OCI-LY7 (cell line): ENCODE measurements around the gene TMEM259.

ENCODE experiments used
- EZH2phosphoT487 ChIP-seq: fragments of 200-600 bp; sonication (generic); IDR thresholded peaks from 2 replicates; pipeline ENCODE4 v1.6.1; 2018; ENCODE audit warnings: low read depth, borderline replicate concordance, mild to moderate bottlenecking, mixed run types, antibody characterized with exemption, low read length, moderate library complexity, mixed read lengths
- TF ChIP-seq, protein P1 (sequence below): fragments of 200-600 bp; sonication (generic); conservative IDR thresholded peaks from 2 replicates; pipeline ENCODE4 v1.5.1; 2014; ENCODE audit warnings: mild to moderate bottlenecking, antibody characterized with exemption, low read length, moderate library complexity, mixed read lengths

DNA sequence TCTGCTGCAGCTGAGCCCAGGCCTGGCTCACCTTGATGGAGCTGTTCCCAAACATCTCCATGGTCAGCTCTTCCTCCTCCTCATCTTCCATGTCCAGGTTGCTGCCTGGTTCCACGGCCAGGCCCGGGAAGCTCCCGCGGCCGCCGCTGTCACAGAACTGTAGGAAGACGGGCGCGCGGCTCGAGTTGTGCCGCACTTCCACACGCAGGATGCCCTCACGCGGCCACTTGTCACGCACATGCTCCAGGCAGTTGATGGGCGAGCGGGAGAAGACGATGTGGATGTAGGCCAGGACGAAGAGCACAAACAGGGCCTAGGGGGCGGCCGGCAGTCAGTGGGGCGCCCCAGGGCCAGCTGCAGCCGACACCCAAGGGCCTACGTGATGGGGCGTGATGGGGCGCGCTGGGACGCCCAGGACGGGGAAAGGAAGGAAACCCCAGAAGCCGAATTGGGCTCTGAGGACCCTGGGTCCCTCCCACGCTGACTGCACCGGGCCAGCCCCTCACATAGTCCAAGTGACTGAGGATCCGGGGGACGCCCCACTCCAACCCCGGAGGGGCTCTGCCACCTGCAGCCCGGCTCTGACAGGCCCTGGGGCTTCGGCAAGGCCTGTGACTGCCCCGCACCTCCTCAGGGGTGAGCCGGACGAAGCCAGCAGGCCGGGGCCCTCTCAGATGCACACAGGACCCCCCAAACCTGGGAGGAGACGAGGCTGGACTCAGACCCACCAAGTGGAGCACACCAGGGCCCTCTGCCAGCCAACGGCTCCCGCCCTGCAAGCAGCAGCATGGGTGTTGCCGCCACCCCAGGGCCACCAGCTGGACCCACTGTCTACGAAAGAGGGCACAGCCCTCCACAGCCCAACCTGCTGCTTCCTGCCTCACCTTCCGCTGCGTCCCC is 6.5 kb downstream of the TMEM259 start:
- TF ChIP-seq, protein P1, sequence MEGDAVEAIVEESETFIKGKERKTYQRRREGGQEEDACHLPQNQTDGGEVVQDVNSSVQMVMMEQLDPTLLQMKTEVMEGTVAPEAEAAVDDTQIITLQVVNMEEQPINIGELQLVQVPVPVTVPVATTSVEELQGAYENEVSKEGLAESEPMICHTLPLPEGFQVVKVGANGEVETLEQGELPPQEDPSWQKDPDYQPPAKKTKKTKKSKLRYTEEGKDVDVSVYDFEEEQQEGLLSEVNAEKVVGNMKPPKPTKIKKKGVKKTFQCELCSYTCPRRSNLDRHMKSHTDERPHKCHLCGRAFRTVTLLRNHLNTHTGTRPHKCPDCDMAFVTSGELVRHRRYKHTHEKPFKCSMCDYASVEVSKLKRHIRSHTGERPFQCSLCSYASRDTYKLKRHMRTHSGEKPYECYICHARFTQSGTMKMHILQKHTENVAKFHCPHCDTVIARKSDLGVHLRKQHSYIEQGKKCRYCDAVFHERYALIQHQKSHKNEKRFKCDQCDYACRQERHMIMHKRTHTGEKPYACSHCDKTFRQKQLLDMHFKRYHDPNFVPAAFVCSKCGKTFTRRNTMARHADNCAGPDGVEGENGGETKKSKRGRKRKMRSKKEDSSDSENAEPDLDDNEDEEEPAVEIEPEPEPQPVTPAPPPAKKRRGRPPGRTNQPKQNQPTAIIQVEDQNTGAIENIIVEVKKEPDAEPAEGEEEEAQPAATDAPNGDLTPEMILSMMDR, result no peak
- no peak for TF ChIP-seq EZH2phosphoT487
